8988T (cell line): ENCODE data around the gene APPBP2.
"Not testable (repeated sequence)": the region's sequence is repeated elsewhere in the genome, so short reads cannot be mapped to it uniquely, and the experiment has no call there.

ENCODE experiments used
- DNase-seq: peaks from one replicate; pipeline ENCODE4 v3.0.0; 2011

APPBP2 gene

DNA sequence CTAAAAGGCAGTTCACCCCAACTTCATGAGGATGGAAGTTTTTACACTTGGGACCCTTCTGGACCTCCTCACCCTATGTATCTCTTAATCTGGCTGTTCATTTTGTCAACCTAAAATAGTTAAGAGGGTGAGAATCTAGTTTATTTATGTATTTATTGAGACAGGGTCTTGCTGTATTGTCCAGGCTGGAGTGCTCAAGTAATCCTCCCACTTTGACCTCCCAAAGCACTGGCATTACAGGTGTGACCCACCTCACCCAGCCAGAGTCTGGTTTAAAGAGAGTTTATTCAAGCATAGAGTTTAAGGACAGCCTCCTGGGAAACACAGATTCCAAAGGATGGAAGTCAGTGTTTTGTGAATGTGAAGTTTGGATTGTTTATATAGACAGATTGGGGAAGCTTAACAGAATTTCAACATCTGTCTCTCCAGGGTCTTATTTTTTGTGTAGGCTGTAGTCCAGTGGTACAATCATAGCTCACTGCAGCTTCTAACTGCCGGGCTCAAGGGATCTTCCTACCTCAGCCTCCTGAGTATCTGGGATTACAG lies 8.0 kb upstream of the APPBP2 start:
- no peak for DNase-seq

DNA sequence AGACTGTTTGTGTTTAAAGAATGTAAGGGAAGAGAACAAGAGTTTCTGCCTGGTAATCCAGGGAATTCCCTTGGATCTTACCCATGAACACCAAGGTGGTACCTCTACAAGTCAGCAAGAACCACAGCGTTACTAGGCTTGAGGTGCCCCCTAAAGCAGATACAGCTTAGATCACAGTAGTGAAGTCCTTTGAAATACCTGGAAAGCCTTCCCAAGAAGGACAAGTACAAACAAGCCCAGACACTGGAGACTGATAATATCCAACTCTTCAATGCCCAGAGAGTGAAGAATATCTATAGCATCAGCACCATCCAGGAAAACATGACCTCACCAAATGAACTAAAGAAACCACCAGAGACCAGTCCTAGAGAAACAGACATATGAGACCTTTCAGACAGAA lies 3.8 kb upstream of the APPBP2 start:
- DNase-seq: no peak

DNA sequence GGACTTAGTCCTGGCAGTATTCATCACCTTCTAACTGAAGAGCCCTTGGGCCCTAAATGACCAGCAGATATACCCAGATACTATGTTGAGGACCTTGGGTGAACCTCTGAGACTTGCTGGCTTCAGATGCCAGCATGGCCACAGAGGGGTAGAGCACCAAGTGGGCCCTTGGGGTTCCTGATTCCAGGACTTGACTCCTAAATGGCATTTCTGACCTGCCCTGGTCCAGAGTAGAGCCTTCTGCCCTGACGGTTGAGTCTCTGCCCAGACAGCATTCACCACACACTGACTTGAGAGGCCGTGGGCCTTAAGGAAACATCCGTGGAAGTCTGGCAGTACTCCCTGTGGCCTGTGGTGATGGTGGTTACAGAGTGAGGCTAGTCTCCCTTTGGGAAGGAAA lies 2.8 kb upstream of the APPBP2 start:
- DNase-seq: no peak

DNA sequence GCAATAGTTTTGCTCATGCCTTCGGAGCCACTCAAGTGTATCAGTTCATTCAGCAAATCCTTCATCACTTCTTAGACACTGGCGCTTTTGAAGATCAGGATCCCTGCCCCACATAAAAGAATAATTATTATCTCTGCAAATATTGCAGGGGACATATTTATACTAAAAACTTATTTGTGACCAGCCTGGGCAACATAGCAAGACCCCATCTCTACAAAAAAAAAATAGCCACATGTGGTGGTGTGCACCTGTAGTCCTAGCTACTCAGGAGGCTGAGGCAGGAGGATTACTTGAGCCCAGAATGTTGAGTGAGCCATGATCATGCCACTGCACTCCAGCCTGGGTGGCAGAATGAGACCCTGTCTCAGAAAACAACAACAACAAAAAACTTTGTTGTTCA lies 1.7 kb upstream of the APPBP2 start:
- no peak for DNase-seq

DNA sequence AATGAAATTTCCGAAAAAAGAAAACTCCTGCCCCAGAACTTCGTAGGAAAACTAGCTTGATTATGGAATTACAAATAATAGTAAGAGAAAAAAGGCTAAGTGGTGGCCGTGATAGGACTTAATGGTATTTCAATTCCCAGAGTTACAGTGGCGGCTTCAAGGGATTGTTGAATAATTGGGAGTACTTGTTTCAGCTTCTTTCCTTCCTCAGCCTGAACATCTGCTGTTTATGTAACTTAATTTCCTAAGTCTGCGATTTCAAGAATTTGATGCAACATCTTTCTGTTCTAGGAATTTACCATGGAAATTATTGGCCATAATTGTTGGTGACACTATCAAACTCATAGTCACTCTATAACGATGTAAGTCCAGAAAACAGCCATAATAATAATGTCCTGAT lies 684 bp upstream of the APPBP2 start:
- DNase-seq: no peak

DNA sequence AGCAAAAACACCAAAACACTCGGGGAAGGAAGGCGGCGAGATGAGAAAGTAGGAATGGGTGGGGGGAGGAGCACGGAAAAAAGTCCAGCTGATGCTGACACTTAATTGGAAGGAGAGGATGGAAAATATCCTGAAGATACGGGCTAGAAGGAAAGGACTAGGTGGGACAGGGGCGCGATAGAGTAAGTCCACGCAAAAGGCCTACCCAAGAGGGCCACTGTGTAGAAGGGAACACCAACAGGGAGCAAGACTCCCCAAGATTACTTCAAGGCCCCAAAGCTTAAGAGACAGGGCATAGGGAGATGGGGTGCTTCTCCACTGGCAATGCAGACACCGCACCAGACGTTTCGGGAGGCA lies 736 bp downstream of the APPBP2 start:
- DNase-seq: no peak

DNA sequence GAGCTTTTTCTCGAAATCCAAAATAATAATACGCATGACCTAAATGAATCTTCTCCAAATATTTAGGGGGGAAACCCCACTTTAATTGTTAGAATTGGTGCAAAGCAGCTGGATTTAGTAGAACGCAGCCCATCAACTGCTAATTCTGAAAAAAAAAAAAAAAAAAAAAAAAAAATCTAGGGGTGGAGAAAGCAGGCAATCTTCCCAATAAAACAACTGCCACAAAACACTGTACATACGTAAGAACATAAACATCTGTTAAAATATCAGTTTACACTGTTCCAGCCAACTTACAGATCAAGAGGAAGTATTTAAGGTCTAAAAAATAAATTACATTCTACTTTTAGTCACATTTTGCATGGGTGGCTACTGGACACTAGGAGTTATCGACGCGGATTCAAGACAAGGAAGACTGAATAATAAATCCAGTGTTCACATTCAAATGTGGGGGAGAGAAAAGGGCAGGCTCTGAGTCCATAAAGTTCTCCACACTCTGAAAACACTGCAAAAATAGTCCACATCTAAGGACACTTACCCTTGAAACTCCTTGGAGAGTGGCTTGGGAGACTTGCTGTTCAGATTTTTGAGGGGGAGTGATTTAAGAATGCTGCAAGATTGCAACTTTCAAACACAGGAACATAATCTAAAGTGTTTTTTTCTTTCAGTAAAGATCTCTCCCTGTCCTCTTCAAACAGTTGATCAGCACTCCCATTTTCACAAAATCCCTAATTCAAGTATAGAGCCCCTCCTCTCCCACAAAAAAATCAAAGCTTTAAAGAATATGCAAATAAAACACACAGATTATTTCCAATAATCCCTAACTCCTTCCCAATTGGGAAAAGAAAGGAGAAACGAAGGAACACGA lies 1.3 kb downstream of the APPBP2 start:
- DNase-seq: no peak

DNA sequence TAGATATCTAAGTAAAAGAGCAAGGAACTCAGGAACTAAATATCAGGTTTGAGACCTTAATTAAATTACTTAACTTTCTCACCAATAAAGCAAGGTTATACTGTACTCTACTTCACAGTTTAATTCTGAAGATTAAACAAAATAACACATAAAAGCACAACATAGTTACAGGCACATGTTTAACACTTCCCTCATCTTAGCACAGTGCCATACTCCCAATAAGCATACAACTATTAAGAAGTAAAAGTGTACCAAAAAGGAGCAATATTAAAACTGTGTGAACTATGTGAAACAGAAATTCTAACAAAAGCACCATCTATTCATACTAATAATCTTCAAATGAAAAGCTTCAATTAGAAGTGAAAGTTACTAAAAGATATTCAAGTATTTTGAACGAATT lies 2.2 kb downstream of the APPBP2 start:
- DNase-seq: no peak

DNA sequence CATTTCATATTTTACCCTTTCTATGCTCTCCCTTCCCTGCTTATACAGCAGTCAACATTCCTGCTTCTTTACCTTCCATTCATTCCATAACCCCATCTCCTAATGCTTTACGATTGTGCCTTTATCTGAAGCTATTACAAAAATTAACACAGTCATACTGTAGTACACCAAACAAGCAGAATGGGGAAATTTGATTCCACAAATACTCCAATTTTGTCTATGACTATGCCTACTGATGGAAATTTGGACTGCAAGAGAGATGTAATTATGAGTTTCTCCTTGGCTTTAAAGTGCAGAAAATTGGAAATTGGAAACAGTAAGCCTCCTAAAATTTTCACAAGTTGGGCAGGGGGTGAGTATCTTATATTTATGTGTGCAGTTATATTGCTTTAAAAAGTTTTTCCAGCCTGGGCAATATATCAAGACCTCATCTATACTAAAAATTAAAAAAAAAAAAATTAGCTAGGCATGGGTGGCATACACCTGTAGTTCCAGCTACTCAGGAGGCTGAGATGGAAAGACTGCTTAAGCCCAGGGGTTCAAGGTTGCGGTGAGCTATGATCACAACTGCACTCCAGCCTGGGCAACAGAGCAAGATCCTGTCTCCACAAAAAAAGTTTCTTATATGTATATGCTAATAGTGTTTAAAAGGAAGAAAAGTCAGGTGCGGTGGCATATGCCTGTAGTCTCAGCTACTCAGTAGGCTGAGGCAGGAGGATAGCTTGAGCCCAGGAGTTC lies 3.0 kb downstream of the APPBP2 start:
- no peak for DNase-seq

DNA sequence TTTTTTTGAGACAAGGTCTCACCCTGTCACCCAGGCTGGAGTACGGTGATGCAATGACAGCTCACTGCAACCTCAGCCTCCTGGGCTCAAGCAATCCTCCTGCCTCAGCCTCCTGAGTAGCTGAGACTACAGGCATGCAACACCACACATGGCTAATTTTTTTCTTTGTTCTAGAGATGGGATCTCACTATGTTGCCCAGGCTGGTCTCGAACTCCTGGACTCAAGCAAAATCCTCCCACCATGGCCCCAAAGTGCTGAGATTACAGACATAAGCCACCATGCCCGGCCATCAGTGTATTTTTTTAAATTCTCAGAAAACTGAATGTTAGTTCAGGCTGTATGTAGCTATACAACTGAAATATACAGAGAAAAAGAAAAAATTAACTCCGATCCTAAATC lies 6.2 kb downstream of the APPBP2 start:
- DNase-seq: no peak

DNA sequence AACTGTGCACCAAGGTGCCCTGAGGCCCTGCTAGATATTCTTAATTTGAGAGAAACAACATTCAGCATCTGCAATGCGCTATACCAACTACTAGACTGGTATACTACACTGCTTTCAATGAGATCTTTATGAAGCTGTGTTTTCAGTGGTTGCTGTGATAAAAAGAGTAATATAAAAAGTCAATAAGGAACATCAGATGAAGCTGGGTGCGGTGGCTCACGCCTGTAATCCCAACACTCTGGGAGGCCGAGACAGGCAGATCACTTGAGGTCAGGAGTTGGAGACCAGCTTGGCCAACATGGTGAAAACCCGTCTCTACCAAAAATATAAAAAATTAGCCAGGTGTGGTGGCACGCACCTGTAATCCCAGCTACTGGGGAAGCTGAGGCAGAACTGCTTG lies 10.4 kb downstream of the APPBP2 start:
- not testable (repeated sequence) for DNase-seq

DNA sequence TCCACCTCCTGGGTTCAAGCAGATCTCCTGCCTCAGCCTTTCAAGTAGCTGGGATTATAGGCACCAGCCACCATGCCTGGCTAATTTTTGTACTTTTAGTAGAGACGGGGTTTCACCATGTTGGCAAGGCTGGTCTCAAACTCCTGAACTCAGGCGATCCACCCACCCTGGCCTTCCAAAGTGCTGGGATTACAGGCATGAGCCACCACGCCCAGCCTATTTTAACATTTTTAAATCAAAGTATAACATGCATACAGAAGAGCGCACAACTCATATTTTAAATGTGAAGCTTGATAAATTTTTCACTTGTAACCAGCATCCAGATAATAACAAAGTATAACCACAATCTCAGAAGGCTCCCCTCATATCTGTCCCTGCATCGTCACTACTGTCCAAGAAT lies 10.8 kb downstream of the APPBP2 start:
- not testable (repeated sequence) for DNase-seq

DNA sequence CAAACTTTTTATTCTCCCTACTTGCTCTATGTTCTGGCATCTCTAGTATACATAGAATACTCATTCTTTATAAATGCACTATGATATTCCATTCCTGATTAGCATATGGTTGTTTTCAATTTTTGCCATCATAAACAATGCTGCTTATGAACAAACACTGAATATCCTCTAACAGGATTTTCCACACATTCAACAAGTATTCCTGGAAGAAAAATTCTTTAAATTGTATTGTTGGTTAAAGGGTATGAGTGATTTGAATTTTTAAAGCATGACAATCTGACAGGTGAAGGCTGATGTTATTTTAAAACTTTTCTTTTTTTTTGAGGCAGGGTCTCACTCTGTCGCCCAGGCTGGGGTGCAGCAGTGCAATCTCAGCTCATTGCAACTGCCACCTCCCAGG lies 11.5 kb downstream of the APPBP2 start:
- DNase-seq: no peak

DNA sequence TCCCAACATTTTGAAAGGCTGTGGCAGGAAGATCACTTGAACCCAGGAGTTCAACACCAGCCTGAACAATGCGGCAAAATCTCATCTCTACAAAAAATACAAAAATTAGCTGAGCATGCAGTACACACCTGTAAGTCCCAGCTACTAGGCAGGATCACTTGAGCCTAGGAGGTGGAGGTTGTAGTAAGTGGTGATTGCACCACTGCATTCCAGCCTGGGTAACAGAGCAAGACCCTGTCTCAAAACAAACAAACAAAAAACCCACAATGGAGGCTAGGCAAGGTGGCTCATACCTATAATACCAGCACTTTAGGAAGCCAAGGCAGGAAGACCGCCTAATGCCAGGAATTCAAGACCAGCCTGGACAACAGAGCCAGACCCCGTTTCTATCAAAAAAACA lies 12.0 kb downstream of the APPBP2 start:
- no peak for DNase-seq

DNA sequence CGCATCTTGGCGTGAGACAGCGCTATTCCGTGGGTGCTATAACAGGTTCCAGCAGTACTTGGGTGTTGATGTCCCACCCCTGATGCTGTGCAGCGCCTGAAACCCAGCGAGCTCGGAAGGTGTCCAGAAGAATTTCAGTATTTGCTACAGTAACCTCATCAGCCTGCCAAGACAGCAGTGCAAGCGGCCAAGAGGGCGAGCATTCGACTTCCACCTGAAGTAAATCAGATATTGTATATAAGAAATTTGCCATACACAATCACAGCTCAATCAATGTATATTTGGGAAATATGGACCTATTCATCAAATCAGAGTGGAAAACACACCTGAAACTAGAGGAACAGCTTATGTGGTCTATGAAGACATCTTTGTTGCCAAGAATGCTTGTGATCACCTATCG lies 13.0 kb downstream of the APPBP2 start:
- DNase-seq: no peak

DNA sequence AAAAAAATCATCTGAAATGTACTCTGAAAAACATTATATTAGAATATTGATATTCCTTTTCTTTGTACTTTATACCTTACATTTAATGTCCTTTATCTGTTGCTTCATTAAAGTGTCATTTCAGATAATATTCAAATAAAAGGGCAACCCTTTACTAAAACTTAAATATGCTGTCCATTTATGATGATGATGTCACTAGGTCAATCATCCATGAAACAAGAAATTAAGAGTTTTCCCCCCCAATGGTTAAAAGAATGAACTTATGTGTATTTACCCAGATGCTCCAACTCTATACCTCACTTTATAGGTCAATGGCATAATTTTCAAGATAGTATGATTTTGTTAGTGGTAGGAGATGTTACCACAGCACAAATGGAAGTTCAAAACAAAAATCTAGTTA lies 15.3 kb downstream of the APPBP2 start:
- no peak for DNase-seq

DNA sequence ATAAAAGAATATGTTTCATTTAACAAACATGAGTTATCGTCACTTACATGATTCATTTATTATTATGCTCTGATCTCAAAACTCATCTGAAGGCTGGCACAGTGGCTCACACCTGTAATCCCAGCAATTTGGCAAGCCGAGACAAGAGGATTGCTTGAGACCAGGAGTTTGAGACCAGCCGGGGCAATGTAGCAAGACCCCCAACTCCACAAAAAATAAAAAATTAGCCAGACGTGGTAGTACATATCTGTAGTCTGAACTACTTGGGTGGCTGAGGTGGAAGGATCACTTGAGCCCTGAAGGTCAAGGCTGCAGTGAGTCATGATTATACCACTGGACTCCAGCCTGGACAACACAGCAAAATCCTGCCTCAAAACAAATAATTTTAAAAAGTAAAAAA lies 16.0 kb downstream of the APPBP2 start:
- no peak for DNase-seq

DNA sequence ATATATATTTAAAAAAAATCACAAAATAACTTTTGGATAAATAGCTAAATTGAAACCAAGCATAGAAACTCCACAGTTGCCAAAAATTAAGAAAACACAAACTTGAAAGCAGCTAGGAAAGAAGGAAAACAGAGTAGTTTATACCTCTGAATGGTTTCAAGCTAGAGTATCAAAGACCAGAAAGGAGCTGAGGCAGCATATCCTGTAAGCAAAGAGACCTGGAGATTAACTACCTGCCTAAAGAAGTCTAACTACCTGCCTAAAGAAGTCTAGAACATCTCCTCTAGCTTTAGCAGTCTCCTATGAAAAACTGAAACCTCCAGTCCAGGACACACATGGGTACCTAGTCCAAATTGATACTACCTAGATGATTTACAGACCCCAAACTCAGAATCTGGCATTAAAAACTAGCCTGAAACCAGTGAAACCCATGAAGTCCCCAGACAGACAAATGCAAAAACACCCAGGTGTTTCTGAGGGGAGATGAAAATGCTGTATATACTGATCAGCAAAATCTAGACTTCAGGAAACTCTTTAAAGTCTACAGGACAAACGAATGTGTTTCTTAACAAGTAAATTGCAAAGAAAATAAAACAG lies 17.6 kb downstream of the APPBP2 start:
- DNase-seq: no peak

DNA sequence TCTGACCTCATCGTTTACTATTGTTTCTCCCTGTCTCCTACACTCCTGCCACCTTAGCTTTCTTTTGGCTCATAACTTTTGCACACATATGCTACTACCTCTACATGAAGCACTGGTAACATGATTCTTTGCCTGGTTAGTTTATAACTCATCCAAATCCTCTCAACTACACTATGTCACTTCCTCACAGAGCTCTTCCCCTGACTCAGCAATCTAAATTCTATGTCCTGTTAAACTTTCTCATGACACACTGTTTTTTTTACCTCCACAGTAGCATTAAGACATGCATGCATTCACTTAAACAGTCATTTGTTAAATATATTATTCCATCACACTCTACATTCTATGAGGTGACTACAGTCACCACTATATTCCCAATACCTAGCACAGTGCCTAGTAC lies 19.7 kb downstream of the APPBP2 start:
- DNase-seq: no peak

DNA sequence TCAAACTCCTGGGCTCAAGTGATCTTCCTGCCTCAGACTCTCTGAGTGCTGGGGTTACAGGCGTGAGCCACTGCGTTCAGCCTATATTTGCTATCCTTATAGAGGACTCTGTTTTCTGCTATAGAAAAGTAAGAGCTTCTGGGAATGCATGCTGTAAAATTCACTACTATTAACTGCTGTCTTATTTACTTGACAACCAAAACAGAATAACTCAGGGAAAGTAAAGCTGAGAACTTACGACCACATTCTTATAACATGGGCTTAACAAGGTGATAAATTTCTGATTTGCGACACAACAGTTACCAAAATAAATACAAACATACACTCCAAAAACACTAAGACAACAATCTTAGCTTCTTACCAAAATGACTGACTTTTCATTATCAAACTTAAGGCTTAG lies 23.9 kb downstream of the APPBP2 start:
- DNase-seq: no peak

DNA sequence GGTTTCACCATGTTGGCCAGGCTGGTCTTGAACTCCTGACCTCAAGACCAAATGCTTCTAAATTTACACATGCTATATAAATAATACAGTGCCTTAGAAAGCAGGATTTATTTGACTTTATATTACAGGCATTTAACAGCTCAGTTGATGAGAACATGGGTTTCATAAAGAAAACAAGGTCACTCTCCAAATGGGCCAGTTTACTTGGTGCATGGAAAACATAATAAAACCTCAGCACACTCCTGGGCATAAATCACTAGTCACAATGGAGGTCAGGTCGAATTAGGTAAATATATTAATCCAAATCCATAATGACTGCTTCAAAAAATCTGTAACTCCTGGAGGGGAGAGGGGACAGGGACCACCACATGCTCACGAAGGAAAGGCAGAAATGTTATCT lies 24.5 kb downstream of the APPBP2 start:
- DNase-seq: no peak

DNA sequence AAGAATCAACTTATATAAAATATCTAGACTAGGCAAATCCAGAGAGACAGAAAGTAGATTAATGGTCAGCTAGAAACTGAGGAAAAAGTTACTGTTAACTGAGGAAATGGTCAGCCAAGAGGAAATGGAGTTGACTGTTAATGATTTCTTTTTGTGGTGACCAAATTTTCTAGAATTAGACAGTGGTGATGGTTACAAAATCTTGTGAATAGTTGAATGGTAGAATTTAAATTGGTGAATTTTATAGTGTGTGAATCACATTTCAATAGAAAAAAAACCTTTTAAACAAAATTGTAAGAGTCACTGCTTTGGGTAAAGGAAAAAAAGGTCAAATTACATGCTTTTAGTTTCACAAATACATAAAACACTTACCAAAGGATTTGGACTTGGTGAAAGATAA lies 30.0 kb downstream of the APPBP2 start:
- no peak for DNase-seq

DNA sequence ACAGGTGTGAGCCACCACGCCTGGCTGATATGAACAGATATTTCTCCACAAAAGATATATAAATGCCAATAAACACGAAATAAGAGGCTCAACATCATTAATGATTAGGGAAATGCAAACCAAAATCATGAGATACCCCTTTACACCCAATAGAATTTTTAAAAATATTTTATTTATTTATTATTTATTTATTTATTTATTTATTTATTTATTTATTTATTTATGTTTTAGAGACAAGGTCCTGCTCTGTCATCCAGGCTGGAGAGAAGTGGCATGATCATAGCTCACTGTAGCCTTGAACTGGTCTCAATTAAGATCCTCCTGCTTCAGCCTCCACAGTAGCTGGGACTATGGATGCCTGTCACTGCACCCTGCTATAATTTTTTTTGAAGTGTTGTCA lies 30.8 kb downstream of the APPBP2 start:
- no peak for DNase-seq

DNA sequence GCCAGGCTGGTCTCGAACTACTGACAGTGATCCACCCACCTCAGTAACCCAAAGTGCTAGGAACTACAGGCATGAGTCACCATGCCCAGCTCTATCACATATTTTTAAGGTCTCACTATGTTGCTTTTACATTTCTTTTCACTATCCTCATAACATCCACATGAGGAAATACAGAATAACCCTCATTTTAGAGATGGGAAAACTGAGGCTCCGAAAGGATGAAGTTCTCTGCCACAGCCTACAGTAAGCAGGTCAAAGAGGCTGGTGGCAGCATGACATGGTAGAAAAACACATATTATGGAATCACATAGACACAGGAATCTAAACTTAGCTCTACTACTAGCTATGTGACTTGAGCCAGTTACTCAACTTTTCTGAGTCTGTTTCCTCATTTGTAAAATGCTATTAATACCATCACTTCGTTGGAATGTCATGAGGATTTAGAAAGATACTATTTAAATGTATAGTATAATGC lies 32.2 kb downstream of the APPBP2 start:
- DNase-seq: no peak
